PC-3 (cell line): ENCODE measurements around the gene MARF1.

Experiments
- CTCF ChIP-seq: fragments of 300-600 bp; sonication (generic); conservative IDR thresholded peaks from 2 replicates; pipeline ENCODE4 v1.5.1; 2017; ENCODE audit warnings: antibody characterized with exemption, low read depth, mild to moderate bottlenecking, low read length
- EZH2 ChIP-seq: fragments of 300-600 bp; sonication (generic); IDR thresholded peaks from one replicate; pipeline ENCODE4 v1.6.1; 2017; ENCODE audit warnings: antibody characterized with exemption, mild to moderate bottlenecking, low read length; ENCODE audit not compliant: unreplicated experiment
- EZH2phosphoT487 ChIP-seq: fragments of 300-600 bp; sonication (generic); IDR thresholded peaks from 2 replicates; pipeline ENCODE4 v1.6.1; 2018; ENCODE audit warnings: mild to moderate bottlenecking, antibody characterized with exemption, low read length, borderline replicate concordance

GRCh38 chr16:15691046-15691445 is 48.1 kb upstream of the MARF1 start:
- TF ChIP-seq CTCF (no peak), EZH2phosphoT487 (no peak), EZH2 (no peak)
